ENCODE measurements around the gene FZD4. TPM values are rescaled to one million over a fixed set of nuclear protein-coding genes. Genes with fewer than 3 reads are reported as not detected.

The FZD4 gene
- total and polyA plus RNA-seq, 10 of the 15 experiments (the other 5 are each of a cell fraction or from before 2014, with no cell fraction given): under 0.01 to 0.13 (median 0.01) TPM; not detected in 6

- POLR2A ChIA-PET: no interaction called here
- Histone ChIP-seq H3K9me3 (replicated peaks; ENCODE audit: control insufficient read depth, insufficient read depth, low read length) (no peaks in the 10 kb centered on the region), H4K20me1 (ENCODE audit: control insufficient read depth, insufficient read depth) (no peaks in the 10 kb centered on the region), H3K9ac (ENCODE audit: control insufficient read depth, insufficient read depth, low read length) (no peak overlapping the region), H3K27me3 (replicated peaks in 1 of 2; ENCODE audit: control insufficient read depth in 2 of 2, insufficient read depth in 2 of 2, low read length in 1 of 2) (no peaks in the 10 kb centered on the region), H2AFZ (ENCODE audit: control insufficient read depth, low read depth, low read length) (no peak overlapping the region), H3K36me3 (ENCODE audit: control insufficient read depth in 2 of 2, insufficient read depth in 2 of 2, low read length in 1 of 2) (no peaks in the 10 kb centered on the region), H3K79me2 (ENCODE audit: control insufficient read depth, insufficient read depth, low read length) (no peaks in the 10 kb centered on the region), H3K4me2 (ENCODE audit: control insufficient read depth, insufficient read depth) (no peak overlapping the region), H3K27ac (ENCODE audit: control insufficient read depth, insufficient read depth) (no peak overlapping the region), H3K4me1 (ENCODE audit: control insufficient read depth, insufficient read depth, low read length) (no peaks in the 10 kb centered on the region), H3K4me3 (no peak overlapping the region)
- intact Hi-C loops (cut with micrococcal nuclease; ENCODE audit: unreplicated experiment) (no loop called here), in situ Hi-C loops (cut with MboI) (no loop called here)
- ATAC-seq: no peak
- FAIRE-seq: no peak
- RAD21 ChIA-PET (ENCODE audit: unreplicated experiment): interaction anchor here (1.4 kb wide), 1 partner anchor 487 kb away, joined by 4 read pairs; no protein-coding TSS in a partner anchor
- CTCF ChIA-PET: interaction anchor here (0.7 to 2.1 kb wide), 3 partner anchors 20 to 487 kb away, joined by 3 to 8 read pairs (median 8); no protein-coding TSS in a partner anchor
- BruUV-seq (replicated peaks): no TSS peak
- no peak for DNase-seq (ENCODE audit: low read depth, low spot score)
- WGBS (ENCODE audit: insufficient coverage, insufficient replicate concordance, low lambda C conversion rate, missing lambda C conversion rate): 18% methylated on average over 7 of the region's 7 CpGs
- SMC1A ChIA-PET (ENCODE audit: uncharacterized antibody, unreplicated experiment): interaction anchor here (1.2 kb wide), 1 partner anchor 13 kb away, joined by 3 read pairs; no protein-coding TSS in a partner anchor
- TF ChIP-seq RAD21 (IDR thresholded peaks at IDR 0.05; ENCODE audit: insufficient read depth, low read depth, low read length): no peak
- TF ChIP-seq, protein P1, sequence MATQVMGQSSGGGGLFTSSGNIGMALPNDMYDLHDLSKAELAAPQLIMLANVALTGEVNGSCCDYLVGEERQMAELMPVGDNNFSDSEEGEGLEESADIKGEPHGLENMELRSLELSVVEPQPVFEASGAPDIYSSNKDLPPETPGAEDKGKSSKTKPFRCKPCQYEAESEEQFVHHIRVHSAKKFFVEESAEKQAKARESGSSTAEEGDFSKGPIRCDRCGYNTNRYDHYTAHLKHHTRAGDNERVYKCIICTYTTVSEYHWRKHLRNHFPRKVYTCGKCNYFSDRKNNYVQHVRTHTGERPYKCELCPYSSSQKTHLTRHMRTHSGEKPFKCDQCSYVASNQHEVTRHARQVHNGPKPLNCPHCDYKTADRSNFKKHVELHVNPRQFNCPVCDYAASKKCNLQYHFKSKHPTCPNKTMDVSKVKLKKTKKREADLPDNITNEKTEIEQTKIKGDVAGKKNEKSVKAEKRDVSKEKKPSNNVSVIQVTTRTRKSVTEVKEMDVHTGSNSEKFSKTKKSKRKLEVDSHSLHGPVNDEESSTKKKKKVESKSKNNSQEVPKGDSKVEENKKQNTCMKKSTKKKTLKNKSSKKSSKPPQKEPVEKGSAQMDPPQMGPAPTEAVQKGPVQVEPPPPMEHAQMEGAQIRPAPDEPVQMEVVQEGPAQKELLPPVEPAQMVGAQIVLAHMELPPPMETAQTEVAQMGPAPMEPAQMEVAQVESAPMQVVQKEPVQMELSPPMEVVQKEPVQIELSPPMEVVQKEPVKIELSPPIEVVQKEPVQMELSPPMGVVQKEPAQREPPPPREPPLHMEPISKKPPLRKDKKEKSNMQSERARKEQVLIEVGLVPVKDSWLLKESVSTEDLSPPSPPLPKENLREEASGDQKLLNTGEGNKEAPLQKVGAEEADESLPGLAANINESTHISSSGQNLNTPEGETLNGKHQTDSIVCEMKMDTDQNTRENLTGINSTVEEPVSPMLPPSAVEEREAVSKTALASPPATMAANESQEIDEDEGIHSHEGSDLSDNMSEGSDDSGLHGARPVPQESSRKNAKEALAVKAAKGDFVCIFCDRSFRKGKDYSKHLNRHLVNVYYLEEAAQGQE (IDR thresholded peaks at IDR 0.05; ENCODE audit: low read depth, low read length): no peak
- no peak for TF ChIP-seq ZNF384 (IDR thresholded peaks at IDR 0.05; ENCODE audit: borderline replicate concordance, low read depth, low read length)
- no peak for TF ChIP-seq E2F8 (IDR thresholded peaks at IDR 0.05; ENCODE audit: low read depth, partially characterized antibody)
- no peak for TF ChIP-seq BACH1 (IDR thresholded peaks at IDR 0.05; ENCODE audit: borderline replicate concordance)
- TF ChIP-seq, protein P2, sequence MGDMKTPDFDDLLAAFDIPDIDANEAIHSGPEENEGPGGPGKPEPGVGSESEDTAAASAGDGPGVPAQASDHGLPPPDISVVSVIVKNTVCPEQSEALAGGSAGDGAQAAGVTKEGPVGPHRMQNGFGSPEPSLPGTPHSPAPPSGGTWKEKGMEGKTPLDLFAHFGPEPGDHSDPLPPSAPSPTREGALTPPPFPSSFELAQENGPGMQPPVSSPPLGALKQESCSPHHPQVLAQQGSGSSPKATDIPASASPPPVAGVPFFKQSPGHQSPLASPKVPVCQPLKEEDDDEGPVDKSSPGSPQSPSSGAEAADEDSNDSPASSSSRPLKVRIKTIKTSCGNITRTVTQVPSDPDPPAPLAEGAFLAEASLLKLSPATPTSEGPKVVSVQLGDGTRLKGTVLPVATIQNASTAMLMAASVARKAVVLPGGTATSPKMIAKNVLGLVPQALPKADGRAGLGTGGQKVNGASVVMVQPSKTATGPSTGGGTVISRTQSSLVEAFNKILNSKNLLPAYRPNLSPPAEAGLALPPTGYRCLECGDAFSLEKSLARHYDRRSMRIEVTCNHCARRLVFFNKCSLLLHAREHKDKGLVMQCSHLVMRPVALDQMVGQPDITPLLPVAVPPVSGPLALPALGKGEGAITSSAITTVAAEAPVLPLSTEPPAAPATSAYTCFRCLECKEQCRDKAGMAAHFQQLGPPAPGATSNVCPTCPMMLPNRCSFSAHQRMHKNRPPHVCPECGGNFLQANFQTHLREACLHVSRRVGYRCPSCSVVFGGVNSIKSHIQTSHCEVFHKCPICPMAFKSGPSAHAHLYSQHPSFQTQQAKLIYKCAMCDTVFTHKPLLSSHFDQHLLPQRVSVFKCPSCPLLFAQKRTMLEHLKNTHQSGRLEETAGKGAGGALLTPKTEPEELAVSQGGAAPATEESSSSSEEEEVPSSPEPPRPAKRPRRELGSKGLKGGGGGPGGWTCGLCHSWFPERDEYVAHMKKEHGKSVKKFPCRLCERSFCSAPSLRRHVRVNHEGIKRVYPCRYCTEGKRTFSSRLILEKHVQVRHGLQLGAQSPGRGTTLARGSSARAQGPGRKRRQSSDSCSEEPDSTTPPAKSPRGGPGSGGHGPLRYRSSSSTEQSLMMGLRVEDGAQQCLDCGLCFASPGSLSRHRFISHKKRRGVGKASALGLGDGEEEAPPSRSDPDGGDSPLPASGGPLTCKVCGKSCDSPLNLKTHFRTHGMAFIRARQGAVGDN (IDR thresholded peaks at IDR 0.05): no peak
- TF ChIP-seq CREB1 (IDR thresholded peaks at IDR 0.05; ENCODE audit: low read depth): no peak
- no peak for TF ChIP-seq SMC3 (IDR thresholded peaks at IDR 0.05; ENCODE audit: borderline replicate concordance, low read length)
- TF ChIP-seq KLF5 (IDR thresholded peaks at IDR 0.05; ENCODE audit: partially characterized antibody): no peak
- no peak for TF ChIP-seq POLR2AphosphoS2 (IDR thresholded peaks at IDR 0.05; ENCODE audit: low read depth, low read length)
Measured at GRCh38 chr11:86933891-86934581, 21.2 kb downstream of the FZD4 start.

Measured in GM12878 (cell line).